Measurements from ENCODE around the gene LBP. TPM values are rescaled to one million over a fixed set of nuclear protein-coding genes. Genes with fewer than 3 reads are reported as not detected.

LBP gene
- total RNA-seq (2022) (not detected in 2 replicates), Bru-seq, nascent RNA (percentile 3 among the genes with signal in this experiment), BruChase-seq, experiment 1, labeled RNA remaining after a 2-hour chase (percentile 9 among the genes with signal in this experiment), BruChase-seq, experiment 2, labeled RNA remaining after a 6-hour chase (percentile 6 among the genes with signal in this experiment)
- long read RNA-seq: 0 reads

GRCh38 chr20:38346247-38346651 is at the start of gene LBP:
LBP (plus strand) TSS chr20:38346482; CDS start chr20:38346517, 35 bp downstream.
- CTCF ChIA-PET: interaction anchor here (1.4 kb wide), 1 partner anchor 62 kb away, joined by 4 read pairs; no protein-coding TSS in a partner anchor
- no peak for DNase-seq
- H3K9me3 ChIP-seq: no peaks in the 10 kb centered on the region
- H3K4me3 Mint-ChIP-seq (ENCODE audit: unreplicated experiment): no peak within 1 kb of the TSS
- POLR2A ChIA-PET: no interaction called here
- no peaks in the 10 kb centered on the region for H3K36me3 Mint-ChIP-seq (ENCODE audit: insufficient read depth, unreplicated experiment)
- H3K4me1 Mint-ChIP-seq (ENCODE audit: low read depth, unreplicated experiment): no peaks in the 10 kb centered on the region
- H3K27me3 ChIP-seq (replicated peaks; ENCODE audit: control insufficient read depth, insufficient read depth, low read length): no peaks in the 10 kb centered on the region
- no peak within 1 kb of the TSS for H3K27ac Mint-ChIP-seq (ENCODE audit: unreplicated experiment)
- H3K36me3 ChIP-seq (ENCODE audit: control insufficient read depth, insufficient read depth, low read length): no peaks in the 10 kb centered on the region
- intact Hi-C loops (cut with micrococcal nuclease; ENCODE audit: unreplicated experiment): no loop called here
- BruUV-seq (replicated peaks): no TSS peak
- H3K27me3 Mint-ChIP-seq (ENCODE audit: insufficient read depth, unreplicated experiment): no peaks in the 10 kb centered on the region
- TF ChIP-seq, protein P1, sequence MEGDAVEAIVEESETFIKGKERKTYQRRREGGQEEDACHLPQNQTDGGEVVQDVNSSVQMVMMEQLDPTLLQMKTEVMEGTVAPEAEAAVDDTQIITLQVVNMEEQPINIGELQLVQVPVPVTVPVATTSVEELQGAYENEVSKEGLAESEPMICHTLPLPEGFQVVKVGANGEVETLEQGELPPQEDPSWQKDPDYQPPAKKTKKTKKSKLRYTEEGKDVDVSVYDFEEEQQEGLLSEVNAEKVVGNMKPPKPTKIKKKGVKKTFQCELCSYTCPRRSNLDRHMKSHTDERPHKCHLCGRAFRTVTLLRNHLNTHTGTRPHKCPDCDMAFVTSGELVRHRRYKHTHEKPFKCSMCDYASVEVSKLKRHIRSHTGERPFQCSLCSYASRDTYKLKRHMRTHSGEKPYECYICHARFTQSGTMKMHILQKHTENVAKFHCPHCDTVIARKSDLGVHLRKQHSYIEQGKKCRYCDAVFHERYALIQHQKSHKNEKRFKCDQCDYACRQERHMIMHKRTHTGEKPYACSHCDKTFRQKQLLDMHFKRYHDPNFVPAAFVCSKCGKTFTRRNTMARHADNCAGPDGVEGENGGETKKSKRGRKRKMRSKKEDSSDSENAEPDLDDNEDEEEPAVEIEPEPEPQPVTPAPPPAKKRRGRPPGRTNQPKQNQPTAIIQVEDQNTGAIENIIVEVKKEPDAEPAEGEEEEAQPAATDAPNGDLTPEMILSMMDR (IDR thresholded peaks at IDR 0.05; ENCODE audit: insufficient read depth in 1 of 2, low read depth in 1 of 2, low read length in 1 of 2, severe bottlenecking in 1 of 2, unreplicated experiment in 1 of 2): no peak
- H3K9me3 Mint-ChIP-seq (ENCODE audit: unreplicated experiment): no peaks in the 10 kb centered on the region
- no peak within 1 kb of the TSS for H3K4me3 ChIP-seq (ENCODE audit: low read depth, low read length)
- peaks cover 16% of the 10 kb centered on the region for H3K4me1 ChIP-seq

DNA sequence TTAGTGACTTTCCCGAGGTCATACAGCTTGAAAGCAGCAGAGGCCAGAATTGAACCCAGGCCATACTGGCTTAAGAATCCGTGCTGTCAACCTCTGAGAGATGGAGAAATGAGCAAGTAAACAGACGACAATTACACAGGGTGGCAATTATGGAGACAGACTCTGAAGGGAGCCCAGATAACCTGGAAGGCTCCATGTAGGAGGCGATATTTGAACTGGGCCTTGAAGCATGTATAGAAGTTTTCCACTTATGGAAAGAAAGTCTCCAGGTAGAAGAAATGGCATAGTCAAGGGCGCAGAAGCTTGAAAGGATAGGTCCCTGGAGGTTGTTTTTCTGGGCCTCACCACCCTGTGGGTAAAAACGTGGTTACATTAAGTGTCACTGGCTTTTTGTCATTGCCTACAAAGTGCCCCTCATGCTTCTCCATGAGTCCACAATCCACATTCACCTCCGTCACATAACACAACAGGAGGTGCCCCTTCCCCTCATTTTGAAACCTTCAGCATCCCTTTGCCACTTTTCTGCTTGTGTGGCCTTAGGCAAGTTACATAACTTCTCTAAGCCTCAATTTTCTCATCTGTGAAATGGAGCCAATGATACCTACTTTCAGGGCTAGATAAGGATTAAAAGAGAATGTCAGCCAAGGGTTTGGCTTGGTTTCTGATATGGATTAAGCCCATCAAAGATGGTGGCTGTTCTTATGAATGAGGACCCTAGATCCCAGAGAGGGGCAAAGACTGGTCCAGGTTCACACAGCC is 48.2 kb upstream of the LBP start:
- POLR2A ChIA-PET: no interaction called here
- TF ChIP-seq, protein P1 (IDR thresholded peaks at IDR 0.05; ENCODE audit: insufficient read depth in 1 of 2, low read depth in 1 of 2, low read length in 1 of 2, severe bottlenecking in 1 of 2, unreplicated experiment in 1 of 2): no peak
- Mint-ChIP-seq H3K27me3 (ENCODE audit: insufficient read depth, unreplicated experiment) (peaks cover 5% of the 10 kb centered on the region), H3K4me3 (ENCODE audit: unreplicated experiment) (no peak overlapping the region), H3K4me1 (ENCODE audit: low read depth, unreplicated experiment) (no peaks in the 10 kb centered on the region), H3K9me3 (ENCODE audit: unreplicated experiment) (no peaks in the 10 kb centered on the region), H3K27ac (ENCODE audit: unreplicated experiment) (no peak overlapping the region), H3K36me3 (ENCODE audit: insufficient read depth, unreplicated experiment) (no peaks in the 10 kb centered on the region)
- no peaks in the 10 kb centered on the region for H3K36me3 ChIP-seq (ENCODE audit: control insufficient read depth, insufficient read depth, low read length)
- no peaks in the 10 kb centered on the region for H3K9me3 ChIP-seq
- no peak overlapping the region for H3K4me3 ChIP-seq (ENCODE audit: low read depth, low read length)
- intact Hi-C loops (cut with micrococcal nuclease; ENCODE audit: unreplicated experiment): loop anchor here (10.0 kb wide), 1 partner anchor 243 kb away; no protein-coding TSS in a partner anchor
- BruUV-seq (replicated peaks): no TSS peak
- H3K4me1 ChIP-seq: peaks cover 8% of the 10 kb centered on the region
- H3K27me3 ChIP-seq (replicated peaks; ENCODE audit: control insufficient read depth, insufficient read depth, low read length): no peaks in the 10 kb centered on the region
- no peak for DNase-seq
- CTCF ChIA-PET: interaction anchor here (0.6 kb wide), 1 partner anchor 24 kb away, joined by 4 read pairs; no protein-coding TSS in a partner anchor

- H3K36me3 ChIP-seq (ENCODE audit: control insufficient read depth, insufficient read depth, low read length): no peaks in the 10 kb centered on the region
- DNase-seq: no peak
- ChIA-PET POLR2A (no interaction called here), CTCF (interaction anchor here (0.6 to 0.7 kb wide), 2 partner anchors 68 to 76 kb away, joined by 4 to 5 read pairs; no protein-coding TSS in a partner anchor)
- intact Hi-C loops (cut with micrococcal nuclease; ENCODE audit: unreplicated experiment): loop anchor here (10.0 kb wide), 1 partner anchor 244 kb away; no protein-coding TSS in a partner anchor
- H3K4me3 ChIP-seq (ENCODE audit: low read depth, low read length): no peak overlapping the region
- Mint-ChIP-seq H3K36me3 (ENCODE audit: insufficient read depth, unreplicated experiment) (no peaks in the 10 kb centered on the region), H3K27me3 (ENCODE audit: insufficient read depth, unreplicated experiment) (peaks cover 8% of the 10 kb centered on the region), H3K27ac (ENCODE audit: unreplicated experiment) (no peak overlapping the region), H3K4me3 (ENCODE audit: unreplicated experiment) (no peak overlapping the region), H3K4me1 (ENCODE audit: low read depth, unreplicated experiment) (no peaks in the 10 kb centered on the region), H3K9me3 (ENCODE audit: unreplicated experiment) (no peaks in the 10 kb centered on the region)
- no TSS peak for BruUV-seq (replicated peaks)
- no peaks in the 10 kb centered on the region for H3K27me3 ChIP-seq (replicated peaks; ENCODE audit: control insufficient read depth, insufficient read depth, low read length)
- H3K9me3 ChIP-seq: no peaks in the 10 kb centered on the region
- peaks cover 8% of the 10 kb centered on the region for H3K4me1 ChIP-seq
- TF ChIP-seq, protein P1 (IDR thresholded peaks at IDR 0.05; ENCODE audit: insufficient read depth in 1 of 2, low read depth in 1 of 2, low read length in 1 of 2, severe bottlenecking in 1 of 2, unreplicated experiment in 1 of 2): no peak
These were observed 47.5 kb upstream of the LBP start for GRCh38 chr20:38298768-38299288.

Data from Caco-2 (cell line).